ENCODE results near the gene TRIP4.
"Not testable (repeated sequence)": the region's sequence is repeated elsewhere in the genome, so short reads cannot be mapped to it uniquely, and the experiment has no call there.

TRIP4 gene

GRCh38 chr15:64466408-64467141 is 78.9 kb downstream of the TRIP4 start:
- H3K4me3 Mint-ChIP-seq: no peak overlapping the region
- no peaks in the 10 kb centered on the region for H3K27me3 Mint-ChIP-seq (ENCODE audit: low read depth)
- peaks cover 43% of the 10 kb centered on the region for H3K4me1 Mint-ChIP-seq (ENCODE audit: low read depth)
- H3K36me3 Mint-ChIP-seq (ENCODE audit: low read depth): peaks cover 8% of the 10 kb centered on the region
- no peaks in the 10 kb centered on the region for H3K9me3 Mint-ChIP-seq
- H3K27ac Mint-ChIP-seq: no peak overlapping the region

- peaks cover 14% of the 10 kb centered on the region for H3K36me3 Mint-ChIP-seq (ENCODE audit: low read depth)
Observed at GRCh38 chr15:64472161-64472560, 84.5 kb downstream of the TRIP4 start.

GRCh38 chr15:64474846-64475245 is 87.2 kb downstream of the TRIP4 start:
- peaks cover 15% of the 10 kb centered on the region for H3K36me3 Mint-ChIP-seq (ENCODE audit: low read depth)
- no peak overlapping the region for H3K4me3 Mint-ChIP-seq
- H3K27me3 Mint-ChIP-seq (ENCODE audit: low read depth): no peaks in the 10 kb centered on the region
- H3K4me1 Mint-ChIP-seq (ENCODE audit: low read depth): peaks cover 18% of the 10 kb centered on the region
- H3K27ac Mint-ChIP-seq: no peak overlapping the region
- no peaks in the 10 kb centered on the region for H3K9me3 Mint-ChIP-seq

More at GRCh38 chr15:64472161-64472560, 84.5 kb downstream of the TRIP4 start:
- H3K27me3 Mint-ChIP-seq (ENCODE audit: low read depth): no peaks in the 10 kb centered on the region
- no peak overlapping the region for H3K4me3 Mint-ChIP-seq
- no peaks in the 10 kb centered on the region for H3K9me3 Mint-ChIP-seq
- H3K27ac Mint-ChIP-seq: no peak overlapping the region
- peaks cover 22% of the 10 kb centered on the region for H3K4me1 Mint-ChIP-seq (ENCODE audit: low read depth)

GRCh38 chr15:64476550-64476949 is 88.9 kb downstream of the TRIP4 start:
- Mint-ChIP-seq H3K27ac (peak overlapping the region; percentile 26), H3K4me1 (ENCODE audit: low read depth) (peaks cover 18% of the 10 kb centered on the region), H3K36me3 (ENCODE audit: low read depth) (peaks cover 12% of the 10 kb centered on the region), H3K27me3 (ENCODE audit: low read depth) (no peaks in the 10 kb centered on the region), H3K4me3 (no peak overlapping the region), H3K9me3 (no peaks in the 10 kb centered on the region)

GRCh38 chr15:64478863-64479262 is 91.2 kb downstream of the TRIP4 start:
- Mint-ChIP-seq H3K4me1 (ENCODE audit: low read depth) (peaks cover 18% of the 10 kb centered on the region), H3K9me3 (no peaks in the 10 kb centered on the region), H3K27ac (no peak overlapping the region)

GRCh38 chr15:64480891-64481290 is 93.3 kb downstream of the TRIP4 start:
- Mint-ChIP-seq H3K4me1 (ENCODE audit: low read depth) (peaks cover 14% of the 10 kb centered on the region), H3K9me3 (no peaks in the 10 kb centered on the region), H3K4me3 (no peak overlapping the region), H3K27me3 (ENCODE audit: low read depth) (no peaks in the 10 kb centered on the region), H3K36me3 (ENCODE audit: low read depth) (peaks cover 3% of the 10 kb centered on the region), H3K27ac (no peak overlapping the region)

More at GRCh38 chr15:64478863-64479262, 91.2 kb downstream of the TRIP4 start:
- Mint-ChIP-seq H3K36me3 (ENCODE audit: low read depth) (peaks cover 7% of the 10 kb centered on the region), H3K4me3 (no peak overlapping the region), H3K27me3 (ENCODE audit: low read depth) (no peaks in the 10 kb centered on the region)

- H3K27ac Mint-ChIP-seq: no peak overlapping the region
- H3K36me3 Mint-ChIP-seq (ENCODE audit: low read depth): peaks cover 5% of the 10 kb centered on the region
- no peaks in the 10 kb centered on the region for H3K9me3 Mint-ChIP-seq
- peaks cover 2% of the 10 kb centered on the region for H3K4me1 Mint-ChIP-seq (ENCODE audit: low read depth)
- no peaks in the 10 kb centered on the region for H3K27me3 Mint-ChIP-seq (ENCODE audit: low read depth)
- no peak overlapping the region for H3K4me3 Mint-ChIP-seq
Observed at GRCh38 chr15:64483749-64484148, 96.1 kb downstream of the TRIP4 start.

- H3K27me3 Mint-ChIP-seq (ENCODE audit: low read depth): no peaks in the 10 kb centered on the region
- no peaks in the 10 kb centered on the region for H3K9me3 Mint-ChIP-seq
- no peak overlapping the region for H3K4me3 Mint-ChIP-seq
- no peaks in the 10 kb centered on the region for H3K4me1 Mint-ChIP-seq (ENCODE audit: low read depth)
- H3K36me3 Mint-ChIP-seq (ENCODE audit: low read depth): peaks cover 5% of the 10 kb centered on the region
- H3K27ac Mint-ChIP-seq: no peak overlapping the region
Observed at GRCh38 chr15:64485796-64486195, 98.2 kb downstream of the TRIP4 start.

- H3K27ac Mint-ChIP-seq: peak overlapping the region; percentile 20
- no peaks in the 10 kb centered on the region for H3K27me3 Mint-ChIP-seq (ENCODE audit: low read depth)
- H3K4me3 Mint-ChIP-seq: no peak overlapping the region
- H3K36me3 Mint-ChIP-seq (ENCODE audit: low read depth): peaks cover 9% of the 10 kb centered on the region
- H3K4me1 Mint-ChIP-seq (ENCODE audit: low read depth): peaks cover 10% of the 10 kb centered on the region
- no peaks in the 10 kb centered on the region for H3K9me3 Mint-ChIP-seq
Observed at GRCh38 chr15:64490598-64491259, 103.1 kb downstream of the TRIP4 start.

GRCh38 chr15:64493641-64494040 is 106.0 kb downstream of the TRIP4 start:
- no peaks in the 10 kb centered on the region for H3K27me3 Mint-ChIP-seq (ENCODE audit: low read depth)
- no peak overlapping the region for H3K27ac Mint-ChIP-seq
- peaks cover 14% of the 10 kb centered on the region for H3K4me1 Mint-ChIP-seq (ENCODE audit: low read depth)
- H3K9me3 Mint-ChIP-seq: no peaks in the 10 kb centered on the region
- no peak overlapping the region for H3K4me3 Mint-ChIP-seq
- peaks cover 13% of the 10 kb centered on the region for H3K36me3 Mint-ChIP-seq (ENCODE audit: low read depth)

- not testable (repeated sequence) for H3K27ac Mint-ChIP-seq
Observed at GRCh38 chr15:64495968-64496367, 108.3 kb downstream of the TRIP4 start.

GRCh38 chr15:64500695-64501395 is 113.2 kb downstream of the TRIP4 start:
- H3K27ac Mint-ChIP-seq: peak overlapping the region; percentile 8
- no peaks in the 10 kb centered on the region for H3K9me3 Mint-ChIP-seq
- no peak overlapping the region for H3K4me3 Mint-ChIP-seq
- H3K4me1 Mint-ChIP-seq (ENCODE audit: low read depth): peaks cover 46% of the 10 kb centered on the region
- peaks cover 38% of the 10 kb centered on the region for H3K36me3 Mint-ChIP-seq (ENCODE audit: low read depth)
- no peaks in the 10 kb centered on the region for H3K27me3 Mint-ChIP-seq (ENCODE audit: low read depth)

More at GRCh38 chr15:64495968-64496367, 108.3 kb downstream of the TRIP4 start:
- H3K4me3 Mint-ChIP-seq; H3K27me3 Mint-ChIP-seq (ENCODE audit: low read depth); H3K9me3 Mint-ChIP-seq: not testable (repeated sequence)
- Mint-ChIP-seq H3K36me3 (ENCODE audit: low read depth) (peaks cover 27% of the 10 kb centered on the region), H3K4me1 (ENCODE audit: low read depth) (peaks cover 22% of the 10 kb centered on the region)

GRCh38 chr15:64501396-64501715 is 113.7 kb downstream of the TRIP4 start:
- Mint-ChIP-seq H3K9me3 (no peaks in the 10 kb centered on the region), H3K36me3 (ENCODE audit: low read depth) (peaks cover 35% of the 10 kb centered on the region), H3K4me1 (ENCODE audit: low read depth) (peaks cover 46% of the 10 kb centered on the region), H3K4me3 (no peak overlapping the region), H3K27ac (no peak overlapping the region), H3K27me3 (ENCODE audit: low read depth) (no peaks in the 10 kb centered on the region)

GRCh38 chr15:64502151-64502550 is 114.5 kb downstream of the TRIP4 start:
- Mint-ChIP-seq H3K27me3 (ENCODE audit: low read depth) (no peaks in the 10 kb centered on the region), H3K27ac (peak overlapping the region; percentile 62), H3K4me3 (peak overlapping the region; percentile 15), H3K36me3 (ENCODE audit: low read depth) (peaks cover 40% of the 10 kb centered on the region), H3K9me3 (no peaks in the 10 kb centered on the region), H3K4me1 (ENCODE audit: low read depth) (peaks cover 49% of the 10 kb centered on the region)

GRCh38 chr15:64502551-64502950 is 114.9 kb downstream of the TRIP4 start:
- Mint-ChIP-seq H3K27me3 (ENCODE audit: low read depth) (no peaks in the 10 kb centered on the region), H3K9me3 (no peaks in the 10 kb centered on the region), H3K4me1 (ENCODE audit: low read depth) (peaks cover 51% of the 10 kb centered on the region), H3K4me3 (peak overlapping the region; percentile 15), H3K36me3 (ENCODE audit: low read depth) (peaks cover 41% of the 10 kb centered on the region), H3K27ac (peak overlapping the region; percentile 62)
